ENCODE results near the gene REX1BD.

- TF ChIP-seq EP300 (IDR thresholded peaks at IDR 0.05) (no peak), CTCF (IDR thresholded peaks at IDR 0.05) (no peak), POLR2A (IDR thresholded peaks at IDR 0.05) (no peak), POLR2AphosphoS5 (IDR thresholded peaks at IDR 0.05) (no peak)
These were observed 45.4 kb upstream of the REX1BD start, which contains the start of gene FKBP8 for GRCh38 chr19:18542941-18543813.

Measured in suprapubic skin (tissue), 4 donors.